NOMO-1 treated with dmso at 0.1 percent for 144 hours (cell line): ENCODE results near the gene SFMBT2.

ENCODE experiments used
- DNase-seq: peaks from one replicate; lab custom pipeline; 2025; ENCODE audit not compliant: unreplicated experiment; lab: John Stamatoyannopoulos, UW

The SFMBT2 gene

GRCh38 chr10:7426349-7426748, 15.5 kb upstream of the SFMBT2 start:
- no peak for DNase-seq

- DNase-seq: no peak
Observed at GRCh38 chr10:7425691-7426090, 14.9 kb upstream of the SFMBT2 start.

- DNase-seq: no peak
Observed at GRCh38 chr10:7424919-7425318, 14.1 kb upstream of the SFMBT2 start.

- DNase-seq: peak; percentile 47
Observed at GRCh38 chr10:7424315-7424714, 13.5 kb upstream of the SFMBT2 start.

DNA sequence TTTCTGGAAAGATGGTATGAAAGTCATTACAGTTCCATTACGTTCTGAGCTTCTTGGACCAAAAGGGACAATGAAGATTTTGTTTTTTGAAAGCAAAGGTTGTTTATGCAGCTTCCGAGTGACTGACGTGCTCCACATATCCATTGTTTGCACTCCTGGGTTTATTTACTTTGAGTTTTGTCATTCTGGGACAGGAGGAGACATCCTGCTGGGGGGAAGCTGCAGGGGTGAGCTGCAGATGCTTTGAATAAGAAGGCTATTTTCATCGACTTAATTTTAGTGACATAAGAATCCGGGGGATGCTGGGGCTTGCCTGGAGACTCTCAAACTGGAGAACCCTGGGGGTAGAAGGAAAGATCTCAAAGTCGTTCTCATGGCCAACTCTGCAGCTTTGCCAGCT, 12.7 kb upstream of the SFMBT2 start:
- DNase-seq: no peak

DNA sequence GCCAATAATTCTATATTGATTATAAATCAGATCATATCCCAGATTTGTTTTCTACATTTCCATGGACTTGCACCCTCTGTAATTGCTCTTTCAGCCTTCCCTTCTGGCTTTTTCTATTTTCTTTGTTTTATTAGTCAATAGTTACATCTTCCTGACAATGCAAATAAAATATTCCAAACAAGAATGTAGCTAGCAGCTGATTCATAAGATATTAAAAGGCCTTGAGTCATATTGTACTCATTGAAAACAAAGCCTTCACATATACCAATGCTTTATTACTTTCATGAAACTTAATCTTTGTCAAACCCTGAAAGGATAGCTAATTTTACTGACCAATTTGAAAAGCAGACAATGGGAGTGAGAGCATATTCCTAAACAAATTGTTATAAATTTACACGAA, 10.7 kb upstream of the SFMBT2 start:
- no peak for DNase-seq

- DNase-seq: no peak
Observed at GRCh38 chr10:7419998-7420397, 9.2 kb upstream of the SFMBT2 start.

- DNase-seq: no peak
Observed at GRCh38 chr10:7417807-7418206, 7.0 kb upstream of the SFMBT2 start.

DNA sequence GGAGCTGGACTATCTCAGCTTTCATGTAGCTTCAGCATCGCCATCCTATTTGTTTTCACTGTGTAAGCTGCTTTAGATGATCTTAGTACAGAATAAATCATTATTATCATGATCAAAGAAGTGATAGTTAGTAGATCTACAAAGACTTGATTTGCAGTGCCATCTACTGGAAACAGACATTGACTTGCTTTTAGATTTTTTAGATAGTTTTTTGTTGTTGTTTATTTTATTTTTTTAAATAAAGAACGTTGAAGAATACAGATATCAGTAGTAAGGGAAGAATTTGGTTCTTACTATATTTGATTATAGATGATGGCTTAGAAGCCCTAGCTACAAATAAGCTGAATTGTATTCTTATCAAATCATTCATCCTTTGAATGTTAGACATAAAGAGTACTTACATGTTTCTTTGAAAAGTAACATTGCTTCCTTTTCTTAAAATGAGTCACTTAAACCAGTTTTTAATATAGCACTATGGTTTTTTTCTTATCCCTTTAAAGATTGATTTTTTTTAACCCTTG, 6.3 kb upstream of the SFMBT2 start:
- DNase-seq: no peak

DNA sequence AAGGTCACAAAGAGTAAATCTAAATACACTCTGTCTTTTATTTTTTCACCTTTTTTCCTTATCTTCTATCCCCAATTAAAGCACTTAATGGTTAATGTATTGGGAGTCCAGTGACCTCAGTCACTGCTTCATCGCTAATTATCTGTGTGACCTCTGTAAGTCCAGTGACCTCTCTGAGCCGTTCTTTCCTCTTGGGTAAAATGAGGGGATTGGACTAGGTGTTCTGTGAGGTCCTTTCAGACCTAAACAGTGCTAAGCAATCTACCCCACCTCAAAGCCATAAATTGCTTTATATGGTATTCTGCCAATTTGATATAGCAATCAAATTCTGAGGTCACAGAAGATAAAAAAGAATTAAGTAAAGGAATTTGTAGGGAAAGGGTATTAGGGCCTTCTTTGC, 3.9 kb upstream of the SFMBT2 start:
- DNase-seq: no peak

DNA sequence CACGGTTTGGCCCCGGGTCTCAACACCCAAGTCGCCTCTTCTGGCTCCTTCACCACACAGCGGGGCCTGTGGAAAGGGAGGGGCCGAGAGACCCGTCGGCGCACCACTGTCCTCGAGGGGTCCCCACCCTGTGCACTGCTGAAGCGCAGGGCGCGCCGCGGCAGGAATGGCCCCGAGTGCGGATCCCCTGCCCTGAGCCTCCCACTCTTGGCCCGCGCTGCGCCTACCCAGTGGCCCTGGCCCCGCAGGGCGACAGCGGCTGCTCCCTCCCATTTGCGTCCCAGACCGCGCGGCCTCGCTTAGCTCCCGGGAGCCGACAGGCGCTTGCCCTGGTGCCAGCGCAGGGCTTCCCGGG, 2.1 kb upstream of the SFMBT2 start:
- DNase-seq: no peak

- DNase-seq: no peak
Observed at GRCh38 chr10:7412237-7412927, 1.5 kb upstream of the SFMBT2 start.

GRCh38 chr10:7411671-7412128, 866 bp upstream of the SFMBT2 start:
- no peak for DNase-seq

DNA sequence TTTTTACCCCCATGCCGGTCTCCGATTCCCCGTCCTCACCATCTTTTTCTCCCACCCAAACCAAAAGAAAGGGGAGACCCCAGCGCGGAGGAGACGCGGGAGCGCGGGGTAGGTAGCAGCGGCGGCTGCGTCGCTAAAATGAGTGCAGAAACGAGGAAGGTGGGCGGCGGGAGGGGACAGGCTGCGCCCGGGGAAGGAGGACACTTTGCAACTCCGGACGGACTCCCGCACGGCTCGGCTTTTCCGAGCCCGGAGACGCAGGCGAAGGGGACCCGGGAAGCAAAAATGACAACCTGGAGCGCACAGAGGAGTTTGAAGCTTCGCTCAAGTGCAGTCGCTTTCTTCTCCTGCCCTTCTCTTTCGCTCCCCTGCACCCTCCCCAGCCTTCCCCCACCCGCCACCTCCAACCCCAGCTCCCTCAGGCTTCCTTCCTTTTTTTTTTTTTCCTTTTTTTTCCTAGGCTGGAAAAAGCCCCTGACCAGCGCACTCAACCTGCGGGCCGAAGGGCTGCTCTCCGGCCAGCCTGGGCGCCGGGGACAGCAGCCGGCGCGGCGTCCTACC, 453 bp downstream of the SFMBT2 start:
- no peak for DNase-seq

- no peak for DNase-seq
Observed at GRCh38 chr10:7409732-7410168, 1.1 kb downstream of the SFMBT2 start.

- peak; percentile 53 for DNase-seq
Observed at GRCh38 chr10:7409045-7409731, 1.6 kb downstream of the SFMBT2 start.

DNA sequence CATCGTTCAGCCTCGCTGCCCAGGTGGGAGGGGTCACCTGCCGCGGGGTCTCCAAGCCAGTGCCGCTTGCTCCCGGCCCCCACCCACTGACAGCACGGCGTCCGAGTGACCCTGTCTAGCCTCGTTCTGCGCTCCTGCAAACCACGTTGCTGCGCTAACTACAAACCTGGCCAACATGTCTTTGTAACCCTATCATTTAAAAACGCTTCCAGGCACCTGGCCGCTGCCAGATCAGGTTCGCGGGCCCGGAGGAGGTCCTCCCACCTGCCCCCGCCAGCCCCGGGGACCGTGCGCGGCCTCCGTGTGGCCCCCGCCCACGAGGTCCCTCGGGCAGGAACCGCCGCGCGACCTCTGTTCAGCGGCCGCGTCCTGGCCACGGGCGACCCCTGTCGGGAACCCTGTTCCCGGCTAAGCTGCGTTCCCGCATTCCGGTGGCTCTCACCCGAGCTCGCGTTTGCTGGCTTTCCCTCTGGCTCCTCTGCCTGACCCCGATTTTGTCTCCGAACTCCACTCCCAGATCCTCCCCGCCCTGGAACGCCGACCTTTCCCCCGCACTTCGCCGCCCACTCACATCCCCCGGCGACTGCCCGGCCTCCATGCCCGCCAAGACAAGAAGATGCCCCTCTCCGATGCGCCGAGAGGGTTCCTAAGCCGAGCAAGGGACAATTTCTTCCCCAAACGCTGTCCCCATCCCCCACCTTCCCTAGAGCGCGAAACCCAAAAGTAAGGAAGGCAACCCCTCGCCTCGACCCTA, 2.4 kb downstream of the SFMBT2 start:
- DNase-seq: peak; percentile 22

- no peak for DNase-seq
Observed at GRCh38 chr10:7407368-7408290, 3.2 kb downstream of the SFMBT2 start.

GRCh38 chr10:7406712-7407333, 4.0 kb downstream of the SFMBT2 start:
- no peak for DNase-seq

GRCh38 chr10:7405637-7406036, 5.2 kb downstream of the SFMBT2 start:
- peak; percentile 12 for DNase-seq
